NCI-H226 (cell line): ENCODE measurements around the gene MRPS11.
"Not testable (repeated sequence)": the region's sequence is repeated elsewhere in the genome, so short reads cannot be mapped to it uniquely, and the experiment has no call there.

Source experiments
- DNase-seq: peaks from one replicate; pipeline ENCODE4 v3.0.0-alpha.2; 2015

MRPS11 gene

GRCh38 chr15:88467073-88467934, at the start of gene MRPS11, which contains the start of gene MRPL46:
Gene MRPS11 (plus strand): TSS chr15:88467708. CDS start chr15:88467718, 10 bp downstream.
Gene MRPL46 (minus strand): TSS chr15:88467388. CDS start chr15:88467377, 11 bp downstream.
- DNase-seq: peak; percentile 88

- DNase-seq: no peak
Measured at GRCh38 chr15:88419830-88420229, 47.7 kb upstream of the MRPS11 start.

DNA sequence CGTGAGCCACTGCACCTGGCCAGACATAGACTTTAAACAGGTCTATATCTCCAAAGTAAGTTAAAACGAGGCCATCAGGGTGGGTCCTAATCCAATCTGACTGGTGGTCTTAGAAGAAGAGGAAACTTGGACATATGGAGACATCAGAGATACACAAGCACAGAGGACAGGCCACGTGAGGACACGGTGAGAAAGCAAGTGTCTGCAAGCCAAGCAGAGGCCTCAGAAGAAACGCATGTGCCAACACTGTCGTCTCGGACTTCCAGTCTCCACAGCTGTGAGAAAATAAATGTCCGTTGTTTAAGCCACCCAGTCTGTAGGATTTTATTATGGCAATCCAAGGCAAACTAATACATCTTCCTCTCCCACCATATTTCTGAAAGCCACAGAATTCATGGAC, 44.2 kb upstream of the MRPS11 start:
- DNase-seq: no peak

DNA sequence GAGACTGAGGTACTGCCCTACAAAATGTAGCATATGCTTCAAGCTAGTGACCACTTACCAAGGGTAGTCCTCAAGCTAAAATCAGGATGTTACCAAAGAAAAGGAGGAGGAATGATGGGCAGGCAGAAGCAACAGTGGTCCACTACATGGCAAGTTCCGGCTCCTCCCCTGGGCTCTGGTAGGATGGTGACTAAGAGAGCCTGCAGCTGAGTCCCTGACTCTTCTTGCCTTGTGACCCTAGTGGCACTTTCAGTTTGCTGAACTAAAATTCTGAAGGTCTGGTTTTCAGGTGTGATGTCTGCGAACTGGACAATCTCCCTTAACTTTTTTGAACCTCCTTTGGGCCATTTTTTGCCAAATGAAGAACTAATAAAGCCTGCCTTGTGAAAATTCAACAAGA, 41.2 kb upstream of the MRPS11 start:
- DNase-seq: no peak

GRCh38 chr15:88428053-88428452, 39.5 kb upstream of the MRPS11 start:
- no peak for DNase-seq

GRCh38 chr15:88428805-88429605, 38.5 kb upstream of the MRPS11 start:
- DNase-seq: no peak

DNA sequence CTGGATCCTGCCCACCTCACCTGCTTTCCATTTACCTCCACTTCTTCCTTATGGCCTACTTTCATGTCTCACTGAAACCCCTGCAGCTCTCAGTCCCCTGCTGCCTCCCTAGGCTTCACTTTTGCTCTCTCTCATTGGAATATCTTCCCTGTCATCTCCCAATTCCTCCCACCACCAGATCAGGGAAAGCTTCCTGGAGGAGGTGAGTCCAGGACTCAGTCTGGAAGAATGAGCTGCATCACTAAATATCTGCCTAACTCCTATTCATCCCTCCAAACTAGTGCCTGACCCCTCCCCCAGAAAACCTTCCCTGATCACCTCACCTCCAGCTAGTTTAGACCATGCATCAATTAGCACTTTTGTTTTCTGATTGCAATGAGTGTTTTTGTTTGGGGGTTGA, 37.5 kb upstream of the MRPS11 start:
- no peak for DNase-seq

DNA sequence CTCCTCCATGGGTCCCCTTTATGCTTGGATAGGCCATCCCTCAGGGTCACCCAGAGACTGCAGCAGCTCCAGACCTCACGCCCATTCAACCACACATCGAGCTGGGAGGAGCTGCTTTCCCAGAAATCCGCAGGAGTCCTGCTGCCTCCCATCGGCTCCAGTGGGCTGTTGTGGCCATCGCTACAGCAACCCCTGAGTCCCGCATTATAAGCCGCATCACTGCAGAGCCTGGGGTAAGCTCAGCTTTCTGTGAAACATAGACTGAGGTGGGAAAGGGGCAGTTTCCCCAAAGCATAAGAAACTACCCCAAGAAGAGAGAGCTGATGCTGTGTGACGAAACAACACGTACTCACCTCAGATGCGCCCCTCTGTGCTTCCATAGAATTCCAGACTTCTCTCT, 36.1 kb upstream of the MRPS11 start:
- no peak for DNase-seq

GRCh38 chr15:88433046-88433685, 34.3 kb upstream of the MRPS11 start:
- no peak for DNase-seq

- DNase-seq: not testable (repeated sequence)
Measured at GRCh38 chr15:88434106-88434505, 33.4 kb upstream of the MRPS11 start.

- no peak for DNase-seq
Measured at GRCh38 chr15:88438181-88438580, 29.3 kb upstream of the MRPS11 start.

DNA sequence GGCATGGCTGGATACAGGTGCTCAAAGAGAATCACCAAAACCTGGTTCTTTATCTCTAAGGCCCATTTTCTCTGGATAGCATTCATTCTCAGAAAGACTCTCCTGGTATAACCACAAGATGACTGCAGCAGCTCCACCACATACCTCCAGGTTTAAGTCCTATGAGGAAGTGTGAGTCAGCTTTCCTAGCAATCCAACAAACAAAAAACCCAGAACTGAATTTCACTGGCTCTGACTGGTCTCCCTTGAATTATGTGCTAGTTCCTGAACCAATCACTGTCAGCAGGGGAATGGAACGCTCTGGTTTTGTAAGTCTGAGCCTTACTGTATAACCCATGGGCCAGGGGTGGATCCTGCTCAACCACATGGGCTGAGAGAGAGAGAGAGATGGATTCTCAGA, 27.5 kb upstream of the MRPS11 start:
- DNase-seq: peak; percentile 82

DNA sequence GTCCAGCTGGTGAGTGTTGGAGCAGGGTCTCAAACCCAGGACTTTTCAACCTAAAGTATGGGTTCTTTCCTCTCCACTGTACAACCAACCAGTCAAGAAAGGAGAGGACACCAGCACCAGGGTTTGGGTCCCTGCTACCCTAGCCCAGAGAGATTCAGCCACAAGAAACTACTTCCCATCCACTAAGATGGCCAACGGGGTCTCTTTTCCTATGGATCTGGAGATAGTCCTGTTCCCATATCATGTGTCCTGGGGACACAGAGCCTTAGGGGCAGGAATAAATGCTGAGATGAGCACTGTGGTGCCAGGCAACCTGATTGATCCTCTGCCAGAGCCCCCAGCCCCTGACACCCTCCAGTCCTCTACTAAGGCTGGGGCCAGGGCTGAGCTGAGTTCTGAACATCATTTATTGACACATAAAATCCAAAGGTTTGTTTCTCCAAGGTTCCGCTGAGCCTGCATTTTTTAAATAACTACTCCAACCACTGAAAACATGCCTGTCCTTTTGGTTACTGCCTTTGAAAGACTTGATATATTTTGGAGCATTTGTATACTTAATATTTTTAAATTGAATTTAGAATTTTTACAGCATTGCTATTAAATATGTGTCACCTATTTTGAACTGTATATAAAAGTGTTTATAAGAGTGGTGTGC, 26.3 kb upstream of the MRPS11 start:
- no peak for DNase-seq

GRCh38 chr15:88447206-88447605, 20.3 kb upstream of the MRPS11 start:
- DNase-seq: no peak

GRCh38 chr15:88447741-88448140, 19.8 kb upstream of the MRPS11 start:
- DNase-seq: no peak

GRCh38 chr15:88448991-88449461, 18.5 kb upstream of the MRPS11 start:
- no peak for DNase-seq

- no peak for DNase-seq
Measured at GRCh38 chr15:88449581-88449980, 17.9 kb upstream of the MRPS11 start.

DNA sequence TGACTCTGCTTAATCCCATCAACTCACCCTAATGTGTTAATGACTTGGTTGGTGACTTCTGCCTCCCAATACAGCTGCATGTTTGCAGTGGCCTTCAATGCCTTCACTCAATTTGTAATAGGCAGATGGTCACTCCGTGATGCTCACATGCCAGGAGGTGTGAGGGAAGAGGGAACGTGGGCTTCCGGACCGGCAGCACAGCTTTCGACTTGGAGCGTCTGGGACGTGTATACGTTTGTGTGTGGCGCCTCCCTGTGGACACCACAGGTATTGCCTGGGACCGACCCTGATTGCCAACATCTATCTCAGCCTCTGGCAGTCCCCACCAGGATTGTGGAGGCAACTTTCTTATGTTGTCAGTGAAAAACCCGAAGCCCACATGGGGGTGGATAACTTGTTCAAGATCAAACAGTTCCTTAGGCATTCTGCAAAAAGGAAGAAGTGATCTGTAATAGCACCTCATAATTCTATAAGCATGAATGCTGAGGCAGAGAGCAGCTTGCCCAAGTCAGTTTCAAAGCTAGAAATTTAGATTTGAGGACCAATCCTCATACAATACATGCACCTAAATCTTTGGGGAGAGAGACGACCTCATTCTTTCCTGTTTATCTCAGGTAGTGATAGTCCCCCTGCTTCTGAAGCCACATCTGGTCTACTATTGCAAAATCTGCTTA, 17.2 kb upstream of the MRPS11 start:
- DNase-seq: peak; percentile 60

DNA sequence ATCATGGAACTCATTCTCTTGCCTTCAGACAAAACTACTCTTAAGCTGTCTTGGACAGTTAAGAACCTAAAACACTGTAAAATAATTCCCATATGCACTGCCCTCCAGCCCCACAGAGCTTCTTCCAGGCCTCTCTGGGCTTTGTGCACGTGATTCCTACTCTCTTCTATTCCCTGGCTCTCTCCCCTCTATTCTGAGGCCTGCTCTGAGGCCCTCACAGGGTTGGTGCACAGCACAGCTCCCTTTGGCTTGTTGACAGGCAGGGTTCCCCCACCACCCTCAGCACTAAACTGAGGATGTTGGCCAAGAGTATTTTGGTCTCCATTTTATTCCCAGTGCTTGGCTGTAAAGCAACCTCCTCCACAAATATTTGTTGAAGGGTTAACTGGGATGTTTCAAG, 13.9 kb upstream of the MRPS11 start:
- no peak for DNase-seq

GRCh38 chr15:88454236-88454635, 13.3 kb upstream of the MRPS11 start:
- no peak for DNase-seq

DNA sequence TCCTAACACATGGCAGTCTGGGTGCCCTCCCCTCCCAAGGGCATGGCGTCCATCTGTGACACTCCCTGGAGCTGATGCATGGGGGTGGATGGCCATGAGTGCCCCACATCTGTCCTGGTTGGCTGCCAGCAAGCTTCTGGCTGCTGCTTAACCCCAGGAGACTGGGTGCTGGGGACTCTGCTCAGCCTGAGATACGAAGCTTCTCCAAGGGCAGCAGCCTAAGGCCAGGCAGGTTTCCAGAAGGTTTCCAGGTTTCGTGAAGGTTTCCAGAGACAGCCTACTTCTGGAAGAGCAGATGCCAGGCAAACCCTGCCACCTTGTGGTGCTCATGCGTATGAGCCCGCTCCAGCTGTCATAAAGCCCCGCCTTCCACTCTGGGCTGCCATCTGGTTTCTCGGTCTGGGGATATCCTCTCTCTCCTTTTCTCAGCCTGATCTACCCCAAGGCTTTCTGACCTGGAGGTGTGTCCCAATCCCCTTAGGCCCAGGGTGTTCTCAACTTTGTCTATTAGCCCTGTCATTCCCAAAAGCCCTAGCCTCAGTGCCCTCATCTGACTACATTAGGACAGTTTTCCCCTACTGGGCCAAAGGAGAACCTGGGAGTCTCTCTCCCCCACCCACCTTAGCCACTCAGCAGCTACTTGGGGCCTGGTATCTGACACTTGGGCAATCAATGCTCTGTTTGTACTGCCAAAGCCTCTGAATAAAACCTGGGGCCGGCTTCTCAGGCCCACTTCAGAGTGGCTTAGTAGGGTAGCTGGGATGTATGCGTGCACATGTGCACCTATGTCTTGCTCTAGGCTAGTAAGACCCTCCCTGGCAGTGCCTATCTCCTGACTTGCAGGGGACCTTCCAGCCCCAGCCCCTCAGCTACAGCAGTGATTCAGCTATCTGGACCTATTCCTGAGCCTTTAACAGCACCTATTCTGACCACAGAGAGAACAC, 12.4 kb upstream of the MRPS11 start:
- DNase-seq: peak; percentile 73
